Psoas muscle (tissue), 8 donors: ENCODE data around the gene MYO3B. TPM values are rescaled to one million over a fixed set of nuclear protein-coding genes. Genes with fewer than 3 reads are reported as not detected.
A peak's percentile ranks its signal among the peaks of the same experiment; 100 is the strongest.

Experiments used
- ATAC-seq, 4 donors: fragments of 200-7000 bp; cut with Tn5 transposase; one replicate each; pipeline ENCODE4 v1.9.1; 2020; ENCODE audit warnings: moderate library complexity in 3 of 4, mild to moderate bottlenecking in 2 of 4
- DNase-seq, 2 donors: peaks; one replicate each; pipeline ENCODE4 v3.0.0-alpha.2; 2020
- H3K27ac ChIP-seq: fragments of 200-600 bp; one replicate; pipeline ENCODE4 v1.8.0; 2022
- H3K27me3 ChIP-seq, 3 donors: fragments of 200-600 bp in 1 of 3; one replicate each; pipeline versions ENCODE4 v1.6.1 to v1.8.0; 2013 to 2022; ENCODE audit warnings: low read length in 2 of 3, mild to moderate bottlenecking in 2 of 3, moderate library complexity in 1 of 3; ENCODE audit not compliant: insufficient read depth in 3 of 3
- H3K36me3 ChIP-seq, 2 donors: fragments of 200-600 bp in 1 of 2; one replicate each; pipeline versions ENCODE4 v1.6.1 to v1.8.0; 2013 to 2022; ENCODE audit warnings: low read depth in 1 of 2, mild to moderate bottlenecking in 1 of 2, moderate library complexity in 1 of 2; ENCODE audit not compliant: insufficient read depth in 1 of 2
- H3K4me1 ChIP-seq: fragments of 200-600 bp; one replicate; pipeline ENCODE4 v1.8.0; 2022
- H3K4me3 ChIP-seq: fragments of 200-600 bp; one replicate; pipeline ENCODE4 v1.8.0; 2022; ENCODE audit warnings: mild to moderate bottlenecking
- H3K9me3 ChIP-seq: fragments of 200-600 bp; one replicate; pipeline ENCODE4 v1.8.0; 2022
- WGBS, 3 donors: extraction: QIAGEN DNeasy Blood & Tissue Kit; methylation state at CpG; one replicate each; pipeline versions ENCODE4 v1.1.6 to v1.1.7; 2013; 5-methylcytosine and 5-hydroxymethylcytosine counted together
- intact Hi-C, 2 donors: fragments of 100-400 bp; cut with DNase I; formaldehyde crosslinking; loops; one replicate each; pipeline versions ENCODE4 v1.11.0 to v1.14.2; 2022
- polyA plus RNA-seq, 3 donors: library from polyadenylated mRNA; stranded (reverse); fragments of 200-250 nt; gene quantifications; one replicate each; pipeline ENCODE4 v1.2.3, GENCODE V29; 2013
- total RNA-seq, 4 donors: library from RNA; stranded (reverse); fragmentation: NEBNext Ultra II Directional in 2 of 4; extraction: Animal tissue kit (Norgen Biotek cat#: 25700) in 2 of 4; gene quantifications; one replicate each; pipeline versions ENCODE4 v1.2.1 to v1.2.4, GENCODE V29; 2021 to 2023
- TF ChIP-seq, protein P1 (sequence below): fragments of 200-600 bp; IDR thresholded peaks from one replicate; pipeline ENCODE4 v1.8.0; 2022; ENCODE audit warnings: antibody characterized with exemption
- donor health status: healthy with polysubstance abuse.
- donor health status: DM: no; HTN: no; CAD: no; lungs with moderate emphysema.
- donor health status: Bipolar disorder and iron deficiency.
- donor health status: healthy.
- donor health status: DM: yes; HTN: yes; CAD: no.
- donor health status: DM: no; HTN: no; CAD: no.
- donor health status: DM: no; HTN: no; CAD: no.
- donor health status: DM: yes; HTN: yes; CAD: no.

Gene MYO3B
- total and polyA plus RNA-seq, 7 donors, result 0.04 to 0.32 TPM; not detected in 5

DNA sequence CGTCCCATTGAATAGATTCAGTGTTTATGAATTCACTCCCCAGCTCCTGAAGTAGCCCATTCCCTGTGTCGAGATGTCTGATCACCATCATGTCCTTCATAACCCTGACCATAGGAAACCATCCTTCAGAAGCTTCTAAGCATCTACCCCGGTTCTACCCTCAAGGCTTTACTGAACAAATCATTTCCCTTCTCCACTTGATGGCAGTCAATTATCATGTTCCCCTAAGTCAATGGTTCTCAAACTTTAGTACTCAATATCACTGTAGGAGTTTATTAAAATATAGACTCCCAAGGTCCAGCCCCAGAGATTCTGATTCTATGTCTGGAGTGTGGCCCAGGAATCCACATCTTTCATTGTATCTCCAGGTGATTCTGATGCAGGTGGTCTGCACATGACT, 308.8 kb downstream of the MYO3B start:
- no peak for DNase-seq
- no peaks in the 10 kb centered on the region for H3K4me1 ChIP-seq
- H3K9me3 ChIP-seq, result no peaks in the 10 kb centered on the region
- no peaks in the 10 kb centered on the region for H3K36me3 ChIP-seq
- no peak overlapping the region for H3K4me3 ChIP-seq
- H3K27me3 ChIP-seq, result no peaks in the 10 kb centered on the region
- H3K27ac ChIP-seq, result no peak overlapping the region
- 77 to 87% (median 87%) methylated on average over 3 of the region's 3 CpGs for WGBS, 3 donors
- ATAC-seq, result peak in 2 of 4 donors; percentile 38 to 54
- intact Hi-C loops, result loop anchor here (2.0 to 5.0 kb wide), 3 partner anchors 231 to 326 kb away; partner anchors contain the start of gene SP5 (in 1 of the 2)
- TF ChIP-seq, protein P1, sequence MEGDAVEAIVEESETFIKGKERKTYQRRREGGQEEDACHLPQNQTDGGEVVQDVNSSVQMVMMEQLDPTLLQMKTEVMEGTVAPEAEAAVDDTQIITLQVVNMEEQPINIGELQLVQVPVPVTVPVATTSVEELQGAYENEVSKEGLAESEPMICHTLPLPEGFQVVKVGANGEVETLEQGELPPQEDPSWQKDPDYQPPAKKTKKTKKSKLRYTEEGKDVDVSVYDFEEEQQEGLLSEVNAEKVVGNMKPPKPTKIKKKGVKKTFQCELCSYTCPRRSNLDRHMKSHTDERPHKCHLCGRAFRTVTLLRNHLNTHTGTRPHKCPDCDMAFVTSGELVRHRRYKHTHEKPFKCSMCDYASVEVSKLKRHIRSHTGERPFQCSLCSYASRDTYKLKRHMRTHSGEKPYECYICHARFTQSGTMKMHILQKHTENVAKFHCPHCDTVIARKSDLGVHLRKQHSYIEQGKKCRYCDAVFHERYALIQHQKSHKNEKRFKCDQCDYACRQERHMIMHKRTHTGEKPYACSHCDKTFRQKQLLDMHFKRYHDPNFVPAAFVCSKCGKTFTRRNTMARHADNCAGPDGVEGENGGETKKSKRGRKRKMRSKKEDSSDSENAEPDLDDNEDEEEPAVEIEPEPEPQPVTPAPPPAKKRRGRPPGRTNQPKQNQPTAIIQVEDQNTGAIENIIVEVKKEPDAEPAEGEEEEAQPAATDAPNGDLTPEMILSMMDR, result peak; percentile 32

DNA sequence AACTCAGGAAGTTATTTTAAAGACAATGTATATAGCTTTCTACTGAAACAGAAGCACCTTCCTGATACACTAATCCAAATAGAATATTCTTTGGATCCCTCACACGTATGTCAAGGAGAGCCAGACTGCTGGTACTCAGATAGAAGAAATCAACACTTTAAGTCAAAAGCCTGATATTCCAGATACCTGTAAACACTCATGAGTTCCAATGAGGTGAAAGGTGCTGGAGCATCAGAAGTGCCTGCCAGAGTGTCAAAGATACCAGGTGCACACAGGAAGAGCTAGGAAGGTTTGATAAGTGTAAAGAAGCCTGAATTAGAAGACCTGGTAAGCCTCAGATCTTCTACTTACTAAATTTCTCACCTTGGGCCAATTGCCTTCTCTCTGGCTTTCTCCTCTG, 310.9 kb downstream of the MYO3B start:
- ATAC-seq (no peak), DNase-seq (no peak)
- WGBS, 3 donors, result 86 to 89% (median 87%) methylated on average over 1 of the region's 1 CpG
- Histone ChIP-seq H3K4me3 (no peak overlapping the region), H3K9me3 (no peaks in the 10 kb centered on the region), H3K4me1 (no peaks in the 10 kb centered on the region), H3K27me3 (no peaks in the 10 kb centered on the region), H3K36me3 (no peaks in the 10 kb centered on the region), H3K27ac (no peak overlapping the region)
- TF ChIP-seq, protein P1, result no peak
- intact Hi-C loops, result loop anchor here (5.0 kb wide), 2 partner anchors 228 to 323 kb away; partner anchors contain the start of gene SP5 (in 1 of the 2)

- DNase-seq, result no peak
- H3K27ac ChIP-seq, result no peak overlapping the region
- WGBS, 3 donors, result 20 to 37% (median 30%) methylated on average over 3 of the region's 3 CpGs
- intact Hi-C loops, result no loop called here
- peak; percentile 58 to 87 (median 68) for ATAC-seq
- H3K9me3 ChIP-seq, result no peaks in the 10 kb centered on the region
- H3K27me3 ChIP-seq, result no peaks in the 10 kb centered on the region
- no peaks in the 10 kb centered on the region for H3K36me3 ChIP-seq
- TF ChIP-seq, protein P1, result no peak
- H3K4me1 ChIP-seq, result no peaks in the 10 kb centered on the region
- no peak overlapping the region for H3K4me3 ChIP-seq
Observed at GRCh38 chr2:170492010-170492409, 314.1 kb downstream of the MYO3B start.

DNA sequence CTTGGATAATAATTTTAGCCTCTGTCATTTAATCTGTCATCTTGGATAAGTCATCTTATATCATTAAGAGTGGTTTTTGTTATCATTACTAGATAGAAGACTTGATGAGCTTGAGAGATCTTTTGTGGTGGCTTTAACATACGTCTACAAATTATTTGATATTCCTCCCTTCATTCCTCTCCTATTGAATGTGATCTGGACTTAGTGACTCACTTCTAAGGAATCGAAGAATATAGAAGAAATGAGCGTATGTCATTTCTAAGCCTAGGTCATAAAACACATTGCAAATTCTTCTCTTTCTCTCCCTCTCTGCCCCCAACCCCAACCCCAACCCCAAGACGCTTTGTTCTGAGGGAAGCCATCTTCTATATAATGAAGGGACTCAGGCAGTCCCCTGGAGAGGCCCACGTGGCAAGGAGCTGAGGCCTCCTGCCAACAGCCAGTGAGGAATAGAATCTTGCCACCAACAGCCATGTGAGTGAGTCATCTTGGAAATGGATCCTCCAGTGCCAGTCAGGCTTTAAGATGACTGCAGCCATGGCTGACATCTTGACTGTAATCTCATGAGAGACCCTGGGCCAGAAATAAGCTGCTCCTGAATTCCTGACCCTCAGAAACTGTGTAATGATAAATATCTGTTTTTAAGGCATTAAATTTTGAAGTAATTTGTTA, 315.6 kb downstream of the MYO3B start:
- Histone ChIP-seq H3K27me3 (no peaks in the 10 kb centered on the region), H3K27ac (no peak overlapping the region), H3K4me3 (no peak overlapping the region), H3K9me3 (no peaks in the 10 kb centered on the region), H3K4me1 (no peaks in the 10 kb centered on the region), H3K36me3 (no peaks in the 10 kb centered on the region)
- WGBS, 3 donors, result 78 to 79% (median 78%) methylated on average over 5 of the region's 5 CpGs
- intact Hi-C loops, result no loop called here
- peak; percentile 63 to 82 (median 70) for ATAC-seq
- DNase-seq, result peak in 1 of 2 donors; percentile 14
- TF ChIP-seq, protein P1, result no peak
